Liver (tissue), 9 donors: ENCODE results near the gene SPAG16. TPM values are rescaled to one million over a fixed set of nuclear protein-coding genes. Genes with fewer than 3 reads are reported as not detected.

Experiments used
- DNase-seq: peaks from one replicate; pipeline ENCODE4 v3.0.0-alpha.2; 2017; ENCODE audit warnings: low spot score
- H3K27ac ChIP-seq, 2 donors: one replicate each; pipeline ENCODE4 v1.7.0; 2013; ENCODE audit warnings: inconsistent platforms in 2 of 2, low read length in 2 of 2, control low read depth in 1 of 2, low read depth in 1 of 2, mild to moderate bottlenecking in 1 of 2
- H3K27me3 ChIP-seq, 4 donors: one replicate each; pipeline versions ENCODE4 v1.6.1 to v1.7.0; 2013; ENCODE audit warnings: low read length in 3 of 4, inconsistent platforms in 1 of 4, mild to moderate bottlenecking in 1 of 4, moderate library complexity in 1 of 4; ENCODE audit not compliant: control insufficient read depth in 4 of 4, insufficient read depth in 4 of 4
- H3K36me3 ChIP-seq, 4 donors: one replicate each; pipeline versions ENCODE4 v1.6.1 to v1.7.0; 2013; ENCODE audit warnings: low read length in 3 of 4, mild to moderate bottlenecking in 3 of 4, low read depth in 1 of 4, moderate library complexity in 1 of 4; ENCODE audit not compliant: control insufficient read depth in 4 of 4, insufficient read depth in 3 of 4
- H3K4me1 ChIP-seq, 4 donors: one replicate each; pipeline versions ENCODE4 v1.6.1 to v1.7.0; 2013; ENCODE audit warnings: low read length in 3 of 4, mild to moderate bottlenecking in 3 of 4, moderate library complexity in 1 of 4; ENCODE audit not compliant: control insufficient read depth in 4 of 4, insufficient read depth in 4 of 4
- H3K4me3 ChIP-seq, 3 donors: one replicate each; pipeline versions ENCODE4 v1.6.1 to v1.7.0; 2013; ENCODE audit warnings: low read length in 3 of 3, control low read depth in 1 of 3, low read depth in 1 of 3, mild to moderate bottlenecking in 1 of 3
- H3K9ac ChIP-seq, 2 donors: one replicate each; pipeline ENCODE4 v1.7.0; 2013; ENCODE audit warnings: low read length in 2 of 2, mild to moderate bottlenecking in 2 of 2, moderate library complexity in 2 of 2, control low read depth in 1 of 2, low read depth in 1 of 2
- H3K9me3 ChIP-seq, 4 donors: one replicate each; pipeline versions ENCODE4 v1.6.1 to v1.7.0; 2013; ENCODE audit warnings: low read length in 3 of 4; ENCODE audit not compliant: control insufficient read depth in 4 of 4
- FOXA1 ChIP-seq: IDR thresholded peaks from 2 replicates; pipeline ENCODE4 v1.6.1; 2016; ENCODE audit warnings: antibody characterized with exemption
- FOXA2 ChIP-seq: IDR thresholded peaks from 2 replicates; pipeline ENCODE4 v1.6.1; 2016; ENCODE audit warnings: antibody characterized with exemption
- GABPA ChIP-seq, 2 donors: IDR thresholded peaks in 1 of 2; conservative IDR thresholded peaks in 1 of 2; 2 replicates each; pipeline ENCODE4 v1.6.1; 2016; ENCODE audit warnings: antibody characterized with exemption in 2 of 2, mild to moderate bottlenecking in 1 of 2, moderate library complexity in 1 of 2
- HNF4A ChIP-seq, 2 donors: conservative IDR thresholded peaks; 2 replicates each; pipeline ENCODE4 v1.6.1; 2016; ENCODE audit warnings: antibody characterized with exemption in 2 of 2, mild to moderate bottlenecking in 2 of 2
- HNF4G ChIP-seq: IDR thresholded peaks from 2 replicates; pipeline ENCODE4 v1.6.1; 2016; ENCODE audit warnings: antibody characterized with exemption
- JUND ChIP-seq, 2 donors: IDR thresholded peaks; 2 replicates each; pipeline ENCODE4 v1.6.1; 2016; ENCODE audit warnings: antibody characterized with exemption in 2 of 2
- MAX ChIP-seq: IDR thresholded peaks from 2 replicates; pipeline ENCODE4 v1.6.1; 2016; ENCODE audit warnings: antibody characterized with exemption
- RAD21 ChIP-seq, 2 donors: IDR thresholded peaks; 2 replicates each; pipeline ENCODE4 v1.6.1; 2016; ENCODE audit warnings: antibody characterized with exemption in 2 of 2, mild to moderate bottlenecking in 2 of 2
- REST ChIP-seq: IDR thresholded peaks from 2 replicates; pipeline ENCODE4 v1.6.1; 2016; ENCODE audit warnings: antibody characterized with exemption, mild to moderate bottlenecking
- RXRA ChIP-seq, 2 donors: IDR thresholded peaks; 2 replicates each; pipeline ENCODE4 v1.6.1; 2017 to 2018; ENCODE audit warnings: antibody characterized with exemption in 2 of 2, mild to moderate bottlenecking in 1 of 2
- SP1 ChIP-seq: IDR thresholded peaks from 2 replicates; pipeline ENCODE4 v1.6.1; 2018; ENCODE audit warnings: antibody characterized with exemption, mild to moderate bottlenecking
- TAF1 ChIP-seq: conservative IDR thresholded peaks from 2 replicates; pipeline ENCODE4 v1.6.1; 2016; ENCODE audit warnings: antibody characterized with exemption, mild to moderate bottlenecking
- YY1 ChIP-seq: IDR thresholded peaks from 2 replicates; pipeline ENCODE4 v1.6.1; 2016; ENCODE audit warnings: antibody characterized with exemption, mild to moderate bottlenecking
- ZBTB33 ChIP-seq: IDR thresholded peaks from 2 replicates; pipeline ENCODE4 v1.6.1; 2016; ENCODE audit warnings: antibody characterized with exemption
- whole genome bisulfite sequencing: extraction: QIAGEN DNeasy Blood & Tissue Kit; methylation state at CpG from one replicate; pipeline ENCODE4 v1.1.7; 2013; 5-methylcytosine and 5-hydroxymethylcytosine counted together
- polyA plus RNA-seq, 2 donors: library from polyadenylated mRNA; stranded (reverse) in 1 of 2; unstranded in 1 of 2; fragments of 200-250 nt in 1 of 2; fragments of >200 nt in 1 of 2; fragmentation: Nextera tagmentation in 1 of 2; extraction: Ambion mirVana in 1 of 2; gene quantifications; one replicate each; pipeline versions ENCODE4 v1.2.1 to v1.2.3, GENCODE V29; 2013 to 2015
- total RNA-seq, 2 donors: library from RNA; depleted of rRNA; stranded (reverse); fragments of >200 nt; gene quantifications; one replicate each; pipeline ENCODE4 v1.2.3, GENCODE V29; 2014
- TF ChIP-seq, protein P1 (sequence below): fragments of 150-350 bp; IDR thresholded peaks from 2 replicates; pipeline ENCODE4 v1.5.1; 2017; ENCODE audit warnings: improper control_type of control experiment, low read depth, low read length; ENCODE audit not compliant: missing input control
- TF ChIP-seq, protein P2 (sequence below): IDR thresholded peaks from 2 replicates; pipeline ENCODE4 v1.6.1; 2016; ENCODE audit warnings: antibody characterized with exemption
- donor health status: healthy.
- donor health status: healthy.
- donor health status: healthy.
- donor health status: healthy.
- donor health status: healthy.

The SPAG16 gene
- total and polyA plus RNA-seq, 4 donors: 6.4 to 12.7 (median 11.4) TPM

DNA sequence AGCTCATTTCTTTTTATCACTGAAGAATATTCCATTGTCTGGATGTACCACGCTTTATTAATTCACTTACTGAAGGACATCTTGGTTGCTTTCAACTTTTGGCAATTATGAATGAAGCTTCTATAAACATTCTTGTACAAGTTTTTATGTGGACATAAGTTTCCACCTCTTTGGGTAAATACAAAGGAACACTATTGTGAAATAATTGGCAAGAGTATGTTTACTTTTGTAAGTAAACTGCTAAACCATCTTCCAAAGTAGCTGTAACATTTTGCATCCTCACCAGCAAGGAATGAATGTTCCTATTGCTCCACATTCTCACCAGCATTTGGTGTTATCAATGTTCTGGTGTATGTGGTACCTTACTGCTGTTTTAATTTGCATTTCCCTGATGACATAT, 1110.8 kb downstream of the SPAG16 start:
- Histone ChIP-seq H3K36me3 (no peaks in the 10 kb centered on the region), H3K9me3 (no peaks in the 10 kb centered on the region), H3K4me3 (no peak overlapping the region), H3K27ac (no peak overlapping the region), H3K4me1 (peaks cover 0 to 6% (median 2%) of the 10 kb centered on the region in 4 donors), H3K9ac (no peak overlapping the region), H3K27me3 (no peaks in the 10 kb centered on the region)
- DNase-seq: no peak
- WGBS: 20% methylated on average over 1 of the region's 1 CpG
- TF ChIP-seq RXRA (IDR thresholded peaks at IDR 0.05) (peak in 1 of 2 donors; percentile 56), FOXA2 (peak; percentile 91), HNF4G (no peak), HNF4A (conservative IDR thresholded peaks at IDR 0.05) (peak; percentile 20 to 53), FOXA1 (peak; percentile 83), ZBTB33 (peak; percentile 14), SP1 (peak; percentile 18), JUND (IDR thresholded peaks at IDR 0.05) (peak in 1 of 2 donors; percentile 14), RAD21 (IDR thresholded peaks at IDR 0.05) (peak in 1 of 2 donors; percentile 40), MAX (no peak), REST (peak; percentile 25), YY1 (peak; percentile 14)
- TF ChIP-seq, protein P1, sequence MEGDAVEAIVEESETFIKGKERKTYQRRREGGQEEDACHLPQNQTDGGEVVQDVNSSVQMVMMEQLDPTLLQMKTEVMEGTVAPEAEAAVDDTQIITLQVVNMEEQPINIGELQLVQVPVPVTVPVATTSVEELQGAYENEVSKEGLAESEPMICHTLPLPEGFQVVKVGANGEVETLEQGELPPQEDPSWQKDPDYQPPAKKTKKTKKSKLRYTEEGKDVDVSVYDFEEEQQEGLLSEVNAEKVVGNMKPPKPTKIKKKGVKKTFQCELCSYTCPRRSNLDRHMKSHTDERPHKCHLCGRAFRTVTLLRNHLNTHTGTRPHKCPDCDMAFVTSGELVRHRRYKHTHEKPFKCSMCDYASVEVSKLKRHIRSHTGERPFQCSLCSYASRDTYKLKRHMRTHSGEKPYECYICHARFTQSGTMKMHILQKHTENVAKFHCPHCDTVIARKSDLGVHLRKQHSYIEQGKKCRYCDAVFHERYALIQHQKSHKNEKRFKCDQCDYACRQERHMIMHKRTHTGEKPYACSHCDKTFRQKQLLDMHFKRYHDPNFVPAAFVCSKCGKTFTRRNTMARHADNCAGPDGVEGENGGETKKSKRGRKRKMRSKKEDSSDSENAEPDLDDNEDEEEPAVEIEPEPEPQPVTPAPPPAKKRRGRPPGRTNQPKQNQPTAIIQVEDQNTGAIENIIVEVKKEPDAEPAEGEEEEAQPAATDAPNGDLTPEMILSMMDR: no peak

GRCh38 chr2:214401580-214401979, 1117.3 kb downstream of the SPAG16 start:
- no peaks in the 10 kb centered on the region for H3K27me3 ChIP-seq
- H3K9ac ChIP-seq: no peak overlapping the region
- no peak overlapping the region for H3K27ac ChIP-seq
- no peak for TF ChIP-seq TAF1
- TF ChIP-seq JUND (IDR thresholded peaks at IDR 0.05): no peak
- no peak for TF ChIP-seq SP1
- no peak for TF ChIP-seq REST
- TF ChIP-seq, protein P2, sequence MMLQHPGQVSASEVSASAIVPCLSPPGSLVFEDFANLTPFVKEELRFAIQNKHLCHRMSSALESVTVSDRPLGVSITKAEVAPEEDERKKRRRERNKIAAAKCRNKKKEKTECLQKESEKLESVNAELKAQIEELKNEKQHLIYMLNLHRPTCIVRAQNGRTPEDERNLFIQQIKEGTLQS: no peak
- no peak for TF ChIP-seq FOXA2
- TF ChIP-seq, protein P1: no peak
- TF ChIP-seq YY1: no peak
- no peak for TF ChIP-seq RAD21 (IDR thresholded peaks at IDR 0.05)
- TF ChIP-seq HNF4A (conservative IDR thresholded peaks at IDR 0.05): no peak
- no peak for TF ChIP-seq GABPA (IDR thresholded peaks at IDR 0.05 in 1 of 2, conservative IDR thresholded peaks at IDR 0.05 in 1 of 2)
- TF ChIP-seq RXRA (IDR thresholded peaks at IDR 0.05): no peak
- TF ChIP-seq MAX: no peak
- H3K36me3 ChIP-seq: no peaks in the 10 kb centered on the region
- WGBS: 73% methylated on average over 2 of the region's 2 CpGs
- H3K9me3 ChIP-seq: no peaks in the 10 kb centered on the region
- no peak for DNase-seq
- H3K4me1 ChIP-seq: no peaks in the 10 kb centered on the region
- no peak overlapping the region for H3K4me3 ChIP-seq
